ENCODE data around the gene SETBP1. TPM values are rescaled to one million over a fixed set of nuclear protein-coding genes. Genes with fewer than 3 reads are reported as not detected.

The SETBP1 gene
- total and polyA plus RNA-seq, 2 donors from 2014 or later = 2.7 to 71.7 TPM

DNA sequence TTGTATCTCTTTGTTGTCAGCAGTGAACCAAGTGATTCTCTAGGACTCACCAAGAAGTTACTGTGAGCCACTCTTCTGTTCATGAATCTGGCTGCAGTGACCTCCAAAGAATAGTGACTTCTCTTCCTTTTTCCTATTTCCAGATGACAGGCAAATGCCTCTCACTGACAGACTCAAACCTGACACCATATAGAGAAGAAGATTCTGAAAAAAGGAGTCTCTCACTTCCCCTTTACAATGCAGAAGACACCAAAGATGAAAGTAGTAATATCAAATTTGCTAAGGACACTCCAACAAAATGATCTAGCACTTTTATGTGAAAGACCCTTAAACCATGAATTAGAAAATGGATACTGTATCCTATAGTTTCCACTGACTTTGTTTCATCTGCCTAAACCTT lies 44.4 kb upstream of the SETBP1 start:
- intact Hi-C loops (cut with DNase I) = no loop called here
- Histone ChIP-seq H3K4me3 (ENCODE audit: low read length in 3 of 3) (no peak overlapping the region), H3K27ac (ENCODE audit: low read depth in 2 of 2, low read length in 2 of 2) (no peak overlapping the region), H3K9me3 (ENCODE audit: control insufficient read depth in 2 of 3, insufficient read depth in 1 of 3, low read length in 3 of 3) (no peaks in the 10 kb centered on the region), H3K4me1 (ENCODE audit: control insufficient read depth in 2 of 3, insufficient read depth in 2 of 3, low read depth in 1 of 3, low read length in 3 of 3) (peaks cover 0 to 5% (median 0%) of the 10 kb centered on the region in 3 donors), H3K27me3 (ENCODE audit: control insufficient read depth, insufficient read depth, low read length) (no peaks in the 10 kb centered on the region), H3K9ac (ENCODE audit: low read length in 3 of 3) (no peak overlapping the region), H3K36me3 (ENCODE audit: control insufficient read depth in 2 of 3, insufficient read depth in 3 of 3, low read length in 3 of 3) (no peaks in the 10 kb centered on the region)
- no peak for FAIRE-seq
- no peak for DNase-seq
- TF ChIP-seq CTCF (IDR thresholded peaks at IDR 0.05; ENCODE audit: borderline replicate concordance, extremely low read depth, insufficient read depth) = no peak

- intact Hi-C loops (cut with DNase I) = no loop called here
Measured at GRCh38 chr18:44637210-44638033, 43.3 kb upstream of the SETBP1 start.

DNA sequence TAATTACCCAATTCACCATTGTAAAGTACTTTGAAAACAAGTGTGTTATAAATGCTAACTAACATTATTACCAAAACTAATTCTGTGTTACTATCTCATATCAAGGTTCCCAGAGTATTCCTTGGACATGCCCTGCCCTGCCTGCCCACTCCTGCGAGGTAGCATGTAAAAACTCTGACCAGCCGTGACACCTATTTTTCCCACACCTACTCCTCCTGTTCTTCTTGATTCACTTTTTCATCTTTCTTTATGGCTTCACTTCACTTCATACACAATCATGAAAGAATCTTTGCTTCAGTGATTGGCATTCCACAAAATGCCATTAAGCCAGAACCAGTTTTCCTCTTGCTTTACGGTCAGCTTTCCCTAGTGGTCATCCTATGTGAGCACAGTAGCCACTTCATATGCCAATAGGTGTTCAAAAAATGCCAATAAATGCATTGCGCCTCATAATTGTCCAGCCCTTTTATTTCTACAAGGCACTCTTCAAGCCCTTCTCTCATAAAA lies 42.6 kb upstream of the SETBP1 start:
- peak overlapping the region in 1 of 2 donors; percentile 57 for H3K27ac ChIP-seq (ENCODE audit: low read depth in 2 of 2, low read length in 2 of 2)
- FAIRE-seq = no peak
- no peak overlapping the region for H3K4me3 ChIP-seq (ENCODE audit: low read length in 3 of 3)
- H3K9me3 ChIP-seq (ENCODE audit: control insufficient read depth in 2 of 3, insufficient read depth in 1 of 3, low read length in 3 of 3) = no peaks in the 10 kb centered on the region
- H3K36me3 ChIP-seq (ENCODE audit: control insufficient read depth in 2 of 3, insufficient read depth in 3 of 3, low read length in 3 of 3) = no peaks in the 10 kb centered on the region
- TF ChIP-seq CTCF (IDR thresholded peaks at IDR 0.05; ENCODE audit: borderline replicate concordance, extremely low read depth, insufficient read depth) = no peak
- peak in 2 of 5 donors; percentile 45 to 60 for DNase-seq
- peaks cover 0 to 5% (median 0%) of the 10 kb centered on the region in 3 donors for H3K4me1 ChIP-seq (ENCODE audit: control insufficient read depth in 2 of 3, insufficient read depth in 2 of 3, low read depth in 1 of 3, low read length in 3 of 3)
- H3K27me3 ChIP-seq (ENCODE audit: control insufficient read depth, insufficient read depth, low read length) = no peaks in the 10 kb centered on the region
- no peak overlapping the region for H3K9ac ChIP-seq (ENCODE audit: low read length in 3 of 3)
- intact Hi-C loops (cut with DNase I) = no loop called here

More at GRCh38 chr18:44637210-44638033, 43.3 kb upstream of the SETBP1 start:
- H3K9ac ChIP-seq (ENCODE audit: low read length in 3 of 3) = no peak overlapping the region
- DNase-seq (peak in 2 of 5 donors; percentile 32 to 47), FAIRE-seq (peak; percentile 39)
- no peaks in the 10 kb centered on the region for H3K9me3 ChIP-seq (ENCODE audit: control insufficient read depth in 2 of 3, insufficient read depth in 1 of 3, low read length in 3 of 3)
- H3K4me3 ChIP-seq (ENCODE audit: low read length in 3 of 3) = no peak overlapping the region
- TF ChIP-seq CTCF (IDR thresholded peaks at IDR 0.05; ENCODE audit: borderline replicate concordance, extremely low read depth, insufficient read depth) = no peak
- H3K27me3 ChIP-seq (ENCODE audit: control insufficient read depth, insufficient read depth, low read length) = no peaks in the 10 kb centered on the region
- peak overlapping the region in 1 of 2 donors; percentile 57 for H3K27ac ChIP-seq (ENCODE audit: low read depth in 2 of 2, low read length in 2 of 2)
- H3K4me1 ChIP-seq (ENCODE audit: control insufficient read depth in 2 of 3, insufficient read depth in 2 of 3, low read depth in 1 of 3, low read length in 3 of 3) = peaks cover 0 to 5% (median 0%) of the 10 kb centered on the region in 3 donors
- H3K36me3 ChIP-seq (ENCODE audit: control insufficient read depth in 2 of 3, insufficient read depth in 3 of 3, low read length in 3 of 3) = no peaks in the 10 kb centered on the region

All from kidney (tissue), 14 donors.